ENCODE data around the gene ATXN7.
A peak's percentile ranks its signal among the peaks of the same experiment; 100 is the strongest.

ATXN7 gene

GRCh38 chr3:64021922-64022321 lies 158.3 kb downstream of the ATXN7 start:
- DNase-seq (ENCODE audit: low spot score): no peak

DNA sequence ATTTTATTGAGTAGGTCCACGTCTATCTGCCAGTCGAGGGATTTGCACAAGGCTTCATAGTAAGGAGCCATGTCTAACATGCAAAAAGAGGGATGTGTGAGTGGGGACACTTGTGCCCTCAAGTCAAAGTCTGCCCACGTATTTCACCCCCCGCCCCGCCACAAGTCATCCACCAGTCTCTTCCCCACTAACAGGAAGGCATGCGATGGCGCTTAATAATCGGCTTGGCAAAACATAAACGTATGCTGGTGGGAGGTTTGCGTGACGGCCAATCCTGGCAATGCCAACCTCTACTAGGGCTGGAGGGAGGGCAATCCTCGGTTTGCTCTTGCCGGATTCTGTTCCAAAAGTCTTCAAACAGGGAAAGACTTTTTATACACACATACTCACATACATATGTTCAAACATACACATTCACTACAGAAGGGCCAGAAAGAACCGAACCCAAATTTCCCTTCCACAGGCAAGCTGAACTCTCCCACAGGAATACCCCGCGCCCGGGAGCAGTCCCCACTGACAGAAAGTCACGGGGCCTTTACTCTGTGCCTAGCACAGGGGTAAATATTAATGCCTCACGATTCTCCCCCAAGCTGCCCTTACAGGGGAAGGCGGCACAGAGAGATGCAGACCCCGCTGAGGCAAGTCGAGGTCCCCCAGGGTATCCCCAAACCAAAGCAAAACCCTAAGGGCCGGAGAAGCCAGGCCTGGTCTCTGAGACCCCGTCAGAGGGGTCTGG lies 159.0 kb downstream of the ATXN7 start:
- DNase-seq (ENCODE audit: low spot score): no peak

DNA sequence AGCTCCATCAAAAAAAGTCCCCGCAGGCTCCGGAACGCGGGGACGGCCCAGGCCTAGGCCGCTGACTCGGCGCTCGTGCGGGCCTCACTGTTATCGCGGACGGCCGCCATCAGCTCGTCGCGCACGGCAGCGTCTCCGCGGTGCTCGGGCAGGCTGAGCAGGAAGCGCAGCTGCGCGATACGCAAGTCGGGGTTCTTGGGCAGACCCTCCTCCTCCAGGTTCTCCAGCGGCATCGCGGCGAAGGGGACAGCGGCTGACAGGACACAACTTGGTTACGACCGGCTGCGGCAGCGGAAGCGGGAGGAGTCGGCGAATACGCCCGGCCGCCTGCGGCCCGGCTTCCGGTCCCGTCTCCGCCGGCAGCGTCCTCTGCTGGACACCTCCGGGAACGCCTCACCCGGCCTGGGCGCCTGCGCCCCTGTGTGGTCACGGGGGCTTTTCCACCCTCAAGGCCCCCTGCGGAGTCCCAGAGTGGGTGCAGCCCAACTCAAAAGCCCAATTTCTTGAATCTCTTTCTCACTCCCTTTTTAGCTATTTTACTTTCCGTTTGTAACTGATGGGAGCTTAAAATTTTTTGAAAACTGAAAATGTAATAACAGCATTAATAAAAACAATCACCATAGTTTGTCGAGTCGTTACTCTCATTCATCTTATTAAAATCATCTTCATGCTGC lies 159.7 kb downstream of the ATXN7 start, which contains the start of gene PSMD6:
TSS of gene PSMD6 (minus strand) at position 308 of the 674 bp plus-strand sequence. CDS start at position 233, 75 bp downstream.
- peak; percentile 94 for DNase-seq (ENCODE audit: low spot score)

DNA sequence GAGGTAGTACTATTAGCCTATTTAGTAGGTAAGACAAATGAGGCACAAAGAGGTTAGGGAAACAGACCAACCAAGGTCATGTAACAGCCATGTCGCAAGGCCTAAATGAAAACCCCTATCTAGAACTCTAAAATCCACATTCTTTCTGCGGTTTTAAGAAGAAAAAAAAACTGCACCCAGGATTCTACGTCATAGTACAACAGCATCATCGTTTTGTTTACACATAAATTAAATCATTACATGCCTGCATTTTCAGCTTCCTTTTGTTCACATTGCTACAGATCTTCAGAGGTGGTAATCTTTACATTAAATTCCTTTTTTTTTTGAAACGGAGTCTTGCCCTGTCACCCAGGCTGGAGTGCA lies 160.2 kb downstream of the ATXN7 start:
- no peak for DNase-seq (ENCODE audit: low spot score)

GRCh38 chr3:64026346-64026745 lies 162.7 kb downstream of the ATXN7 start:
- DNase-seq (ENCODE audit: low spot score): no peak

- DNase-seq (ENCODE audit: low spot score): no peak
These were observed 164.0 kb downstream of the ATXN7 start for GRCh38 chr3:64027658-64028057.

DNA sequence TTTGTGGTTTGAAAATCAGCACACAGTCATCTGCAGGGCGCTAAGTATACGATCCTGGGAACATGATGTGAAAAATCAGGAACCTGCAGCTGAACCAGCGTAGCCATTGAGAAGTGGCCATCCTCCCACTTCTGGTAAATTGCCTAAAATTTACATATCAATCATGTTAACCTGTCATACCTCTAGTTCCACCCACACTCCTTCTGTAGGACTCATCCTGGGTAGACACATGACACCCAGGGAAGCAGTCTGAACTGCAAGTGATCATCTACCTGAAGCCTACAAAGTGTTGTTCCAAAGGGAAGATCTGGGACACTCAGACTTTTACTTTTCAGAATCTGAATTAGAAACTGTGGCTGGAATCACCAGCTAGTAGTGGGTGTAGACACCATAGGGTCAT lies 165.1 kb downstream of the ATXN7 start:
- DNase-seq (ENCODE audit: low spot score): no peak

GRCh38 chr3:64029287-64029686 lies 165.6 kb downstream of the ATXN7 start:
- DNase-seq (ENCODE audit: low spot score): no peak

- DNase-seq (ENCODE audit: low spot score): peak; percentile 88
These were observed 167.1 kb downstream of the ATXN7 start for GRCh38 chr3:64030741-64031140.

DNA sequence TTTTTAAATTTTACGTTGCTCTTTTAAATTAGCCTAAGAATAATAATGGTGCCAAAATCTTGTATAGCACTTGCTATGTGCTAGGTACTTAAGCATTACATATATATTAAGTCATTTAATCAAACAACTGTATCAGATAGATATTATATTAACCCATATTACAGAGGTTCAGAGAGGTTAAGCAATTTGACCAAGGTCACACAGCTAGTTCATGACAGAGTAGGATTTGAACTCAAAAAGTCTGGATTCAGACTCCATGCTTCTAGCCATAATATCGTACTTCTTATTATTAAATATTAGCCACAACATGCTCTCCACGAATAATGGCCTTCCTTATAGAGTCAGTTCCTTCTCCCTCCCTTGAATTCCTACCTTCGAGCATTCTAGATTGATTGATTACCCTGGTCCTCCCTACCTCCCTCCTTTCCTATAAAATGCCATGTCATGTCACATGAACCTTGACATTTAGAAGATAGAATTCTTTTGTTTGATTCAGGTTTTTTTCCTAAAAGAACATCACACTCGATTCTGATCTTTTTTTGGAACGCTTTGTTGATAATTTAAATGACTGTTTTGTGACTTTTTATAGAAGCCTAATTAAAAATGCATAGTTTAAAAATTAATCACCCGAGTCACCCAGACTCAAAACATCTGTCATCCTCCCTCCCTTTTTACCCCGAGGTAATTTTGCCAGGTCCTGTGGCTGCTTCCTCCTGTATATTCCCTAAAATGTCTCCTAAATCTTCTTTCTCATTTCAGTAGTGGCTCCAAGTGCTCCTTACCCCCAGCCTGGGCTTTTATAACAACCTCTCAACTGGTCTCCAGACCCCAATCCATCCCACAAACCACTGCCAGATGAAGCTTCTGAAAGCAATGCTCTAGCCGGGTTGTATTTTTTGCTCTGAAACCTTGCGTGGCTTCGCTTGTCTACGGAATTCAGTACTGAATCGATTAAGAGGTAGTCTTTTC lies 168.2 kb downstream of the ATXN7 start:
- DNase-seq (ENCODE audit: low spot score): no peak

GRCh38 chr3:64033069-64033468 lies 169.4 kb downstream of the ATXN7 start:
- DNase-seq (ENCODE audit: low spot score): no peak

GRCh38 chr3:64037084-64037483 lies 173.4 kb downstream of the ATXN7 start:
- no peak for DNase-seq (ENCODE audit: low spot score)

DNA sequence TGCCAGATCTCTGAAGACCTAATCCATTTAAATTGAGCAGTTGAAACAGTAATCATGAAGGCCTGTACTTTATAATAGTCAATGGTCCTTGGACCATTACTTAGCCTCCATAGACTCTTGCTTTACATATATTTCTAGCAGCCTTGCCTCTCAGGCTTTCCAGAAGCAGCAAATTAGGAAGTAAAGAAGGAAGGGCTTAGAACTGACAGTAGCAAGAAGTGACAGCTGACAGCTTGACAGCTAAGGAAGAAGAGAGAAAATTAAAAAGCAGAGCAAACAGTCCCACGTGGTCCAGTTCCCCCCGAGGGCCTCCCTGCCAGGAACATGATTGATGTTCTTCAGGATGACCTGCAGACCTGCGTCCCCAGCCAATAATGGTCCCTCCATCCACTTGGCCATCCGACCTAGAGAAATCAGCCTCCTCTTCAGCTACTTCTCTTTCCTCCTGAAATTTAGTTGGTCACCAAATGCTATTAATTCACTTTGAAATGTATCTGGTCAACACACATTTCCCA lies 174.6 kb downstream of the ATXN7 start:
- no peak for DNase-seq (ENCODE audit: low spot score)

GRCh38 chr3:64039332-64039731 lies 175.7 kb downstream of the ATXN7 start:
- DNase-seq (ENCODE audit: low spot score): no peak

- DNase-seq (ENCODE audit: low spot score): no peak
These were observed 176.5 kb downstream of the ATXN7 start for GRCh38 chr3:64039981-64040733.

GRCh38 chr3:64042952-64043351 lies 179.3 kb downstream of the ATXN7 start:
- DNase-seq (ENCODE audit: low spot score): no peak

DNA sequence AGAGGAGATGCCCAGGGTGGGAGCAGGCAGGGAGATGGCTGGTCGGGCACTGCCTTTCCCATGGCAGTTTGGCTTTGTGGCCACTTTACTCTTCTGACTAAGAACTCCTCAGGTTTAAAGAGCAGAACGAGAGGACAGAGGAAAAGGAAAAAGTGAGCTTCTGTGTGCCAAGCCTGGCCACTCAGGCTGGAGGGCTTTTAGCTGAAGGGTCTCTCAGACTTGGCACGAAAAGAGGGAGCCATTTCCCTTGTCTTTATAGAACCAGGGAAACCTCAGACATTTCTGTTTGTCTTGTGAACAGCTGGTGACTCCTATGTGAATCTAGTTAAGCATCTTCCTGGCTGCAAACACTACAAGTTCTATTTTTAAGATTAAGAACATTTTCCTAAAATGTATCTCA lies 182.9 kb downstream of the ATXN7 start:
- DNase-seq (ENCODE audit: low spot score): no peak

GRCh38 chr3:64046996-64047594 lies 183.4 kb downstream of the ATXN7 start:
- DNase-seq (ENCODE audit: low spot score): no peak

DNA sequence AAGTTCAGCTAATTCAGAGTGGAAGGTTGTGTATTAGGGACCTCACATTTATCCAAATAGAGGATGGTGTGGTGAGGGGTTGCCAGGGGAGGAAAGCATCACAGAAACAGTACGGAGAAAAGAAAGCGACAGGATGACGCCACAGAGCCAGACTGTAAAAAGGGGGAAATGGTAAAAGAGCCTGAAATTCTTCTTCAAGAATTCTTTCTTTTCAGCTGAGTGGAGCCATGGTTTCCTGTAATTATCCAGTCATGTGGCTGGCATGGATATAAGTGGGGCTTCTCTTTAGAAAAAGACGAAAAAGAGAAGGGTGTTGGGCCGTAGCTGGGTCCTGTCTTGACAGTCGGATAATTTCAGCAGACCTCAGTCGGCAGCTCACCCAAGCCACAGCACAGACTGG lies 184.1 kb downstream of the ATXN7 start:
- DNase-seq (ENCODE audit: low spot score): no peak

- no peak for DNase-seq (ENCODE audit: low spot score)
These were observed 185.0 kb downstream of the ATXN7 start for GRCh38 chr3:64048631-64049061.

GRCh38 chr3:64049136-64049535 lies 185.5 kb downstream of the ATXN7 start:
- DNase-seq (ENCODE audit: low spot score): no peak
